Stimulated activated CD8-positive, alpha-beta memory T cell treated with anti-CD3 and anti-CD28 coated beads, Interleukin-15, amount 100 ng/mL, for 24 hours (primary cell): ENCODE results near the gene NUMA1.

Source experiments
- DNase-seq: peaks from one replicate; pipeline ENCODE4 v3.0.0-alpha.2; 2020; ENCODE audit warnings: low read depth

The NUMA1 gene

DNA sequence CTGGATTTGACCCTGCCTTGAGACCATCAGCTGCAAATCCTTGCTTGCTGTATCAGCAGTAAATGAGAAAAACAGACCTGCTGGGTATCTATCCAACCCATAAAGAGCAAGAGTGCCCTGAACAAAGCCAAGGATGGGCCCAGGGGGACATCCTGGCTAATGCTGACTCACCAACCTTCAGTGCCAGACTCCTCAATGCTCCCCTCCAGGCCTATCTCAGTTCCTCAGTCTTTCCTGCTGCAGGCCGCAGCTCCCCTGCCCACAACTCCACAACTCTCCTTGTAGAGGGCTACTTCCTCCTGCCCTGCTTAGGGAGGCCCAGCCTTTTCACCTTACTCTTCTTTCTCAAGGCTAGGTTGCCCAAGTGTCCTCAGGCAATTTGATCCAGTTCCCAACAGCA, 20.1 kb upstream of the NUMA1 start:
- DNase-seq = no peak

DNA sequence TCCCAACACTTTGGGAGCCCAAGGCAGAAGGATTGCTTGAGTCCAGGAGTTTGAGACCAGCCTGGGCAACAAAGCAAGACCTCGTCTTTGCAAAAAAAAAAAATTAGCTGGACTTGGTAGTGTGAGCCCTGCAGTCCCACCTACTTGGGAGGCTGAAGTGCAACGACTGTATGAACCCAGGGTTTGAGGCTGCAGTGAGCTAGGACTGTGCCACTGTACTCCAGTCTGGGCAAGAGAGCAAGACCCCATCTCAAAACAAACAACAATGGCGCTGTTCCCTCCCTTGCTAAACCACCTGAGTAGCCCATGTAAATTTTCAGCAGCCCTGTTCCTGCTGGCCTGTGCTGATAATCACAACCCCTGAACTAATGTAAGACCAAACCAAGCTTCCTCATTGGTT, 19.7 kb upstream of the NUMA1 start:
- no peak for DNase-seq

DNA sequence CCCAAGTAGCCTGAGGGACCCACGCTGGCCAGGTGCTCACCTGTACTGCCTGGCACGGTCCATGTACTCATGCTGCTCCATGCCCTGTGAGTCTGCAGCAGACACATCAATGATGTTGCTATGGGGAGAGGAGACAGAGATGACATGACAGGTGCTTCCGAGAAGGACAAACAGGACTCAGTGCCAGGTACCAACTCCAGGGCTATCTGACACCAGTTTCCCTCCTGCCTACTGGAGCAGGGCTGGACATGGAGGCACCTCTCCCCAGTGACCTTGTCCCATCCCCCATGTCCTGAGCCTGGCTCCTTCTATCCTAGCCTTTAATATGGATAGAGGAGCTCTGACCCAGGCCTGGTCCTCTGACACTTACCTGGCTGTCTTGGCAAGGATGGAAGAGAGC, 18.4 kb upstream of the NUMA1 start:
- DNase-seq = no peak

DNA sequence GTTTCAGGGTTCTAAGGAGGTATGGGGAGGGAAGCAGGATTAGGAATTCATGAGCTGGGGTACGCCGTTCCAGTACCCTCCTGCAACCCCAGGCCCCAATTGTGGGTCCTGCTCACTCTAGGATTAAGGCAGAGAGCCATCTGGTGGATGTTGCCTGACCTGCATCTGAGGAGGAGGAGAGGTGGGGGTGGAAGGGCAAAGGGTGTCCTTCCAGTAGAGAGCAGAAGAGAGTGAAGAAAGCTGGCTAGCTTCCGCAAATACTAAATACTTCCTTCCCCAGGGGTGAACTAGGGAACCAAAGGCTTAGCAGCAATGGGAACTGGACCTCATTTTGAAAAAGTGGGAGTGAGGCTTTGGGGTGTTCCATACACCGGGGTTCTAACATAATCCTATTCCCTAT, 10.9 kb upstream of the NUMA1 start:
- DNase-seq = no peak

DNA sequence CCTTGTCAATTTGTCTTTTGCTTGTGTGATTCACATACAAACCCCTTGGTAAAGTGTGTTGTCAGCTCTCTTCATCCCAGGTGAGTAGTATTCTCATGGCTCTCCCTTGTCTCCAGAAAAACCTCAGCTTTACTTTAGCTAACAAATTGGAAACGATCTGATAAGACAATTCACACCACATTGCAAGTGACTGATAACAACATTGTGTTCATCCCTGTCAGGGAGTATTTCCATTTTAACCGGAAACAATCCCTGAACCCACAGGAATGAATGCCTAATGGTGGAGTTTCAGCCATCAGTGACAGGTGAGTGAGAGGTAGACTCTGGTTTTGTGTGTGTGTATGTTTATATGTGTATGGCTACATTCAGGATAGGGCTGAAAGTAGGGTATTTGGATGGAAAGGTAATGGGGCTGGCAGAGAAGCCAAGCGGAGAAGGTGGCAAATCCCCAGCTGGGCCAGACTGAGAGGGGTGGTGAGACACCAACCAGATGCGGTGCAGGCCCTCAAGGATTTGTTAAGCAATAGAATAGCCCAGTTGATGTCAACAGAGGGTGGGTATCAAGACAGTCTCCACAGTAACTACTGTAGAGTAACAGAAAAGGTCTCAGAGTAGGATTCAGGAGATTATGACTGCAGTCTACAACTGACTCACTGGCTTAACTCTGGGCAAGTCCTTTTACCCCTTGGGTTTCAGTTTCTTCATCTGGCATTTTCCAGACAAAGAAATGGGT, 7.9 kb upstream of the NUMA1 start:
- no peak for DNase-seq

DNA sequence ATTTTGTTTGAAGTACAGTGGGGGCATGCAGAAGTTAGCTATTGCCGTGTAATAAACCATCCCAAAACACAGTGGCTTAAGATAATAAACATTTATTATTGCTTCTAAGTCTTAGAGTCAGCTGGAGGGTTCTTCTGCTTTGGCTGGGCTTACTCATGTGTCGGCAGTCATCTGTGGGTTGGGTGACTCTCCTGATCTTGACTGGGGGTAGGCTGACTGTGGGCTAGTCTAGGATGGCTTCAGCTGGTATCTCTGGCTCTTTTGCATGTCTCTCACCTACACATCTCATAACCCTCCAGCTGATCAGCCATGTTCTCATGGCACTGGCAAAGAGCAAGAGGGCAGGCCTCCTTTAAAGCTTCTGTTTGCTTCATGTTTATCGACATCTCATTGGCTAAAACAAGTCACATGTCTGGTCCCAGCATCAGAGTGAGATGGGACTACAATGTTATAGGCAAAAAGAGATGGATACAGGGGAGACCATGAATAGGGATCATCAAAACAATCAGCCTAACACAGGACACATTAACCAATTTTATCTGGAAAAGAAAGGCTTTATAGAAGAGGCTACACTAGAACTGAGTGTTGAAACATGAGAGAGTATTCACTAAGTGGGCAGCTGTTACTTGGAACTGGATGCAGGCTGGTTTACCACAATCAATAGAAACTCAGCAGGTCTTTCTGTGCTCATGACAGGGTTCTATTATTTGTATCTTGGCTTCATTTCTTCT, 5.4 kb upstream of the NUMA1 start:
- no peak for DNase-seq

DNA sequence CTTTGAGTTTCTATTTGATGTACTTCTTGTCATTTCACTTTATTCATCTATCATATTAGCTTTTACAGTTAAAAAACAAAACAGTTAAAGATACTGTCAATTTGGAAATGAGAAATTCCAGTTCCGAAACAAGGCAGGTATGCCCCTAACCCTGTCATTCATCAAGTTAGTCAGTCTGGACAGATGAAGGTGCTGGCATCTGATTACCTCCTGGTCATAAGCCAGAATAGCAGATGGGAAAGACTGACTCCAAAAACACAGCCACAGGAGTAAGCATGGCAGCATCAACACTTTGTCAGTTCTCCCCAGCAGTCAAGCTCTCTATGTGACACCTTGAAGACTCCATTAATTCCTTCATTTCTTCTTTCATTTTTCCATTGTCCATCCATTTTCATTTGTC, 4.6 kb upstream of the NUMA1 start:
- no peak for DNase-seq

DNA sequence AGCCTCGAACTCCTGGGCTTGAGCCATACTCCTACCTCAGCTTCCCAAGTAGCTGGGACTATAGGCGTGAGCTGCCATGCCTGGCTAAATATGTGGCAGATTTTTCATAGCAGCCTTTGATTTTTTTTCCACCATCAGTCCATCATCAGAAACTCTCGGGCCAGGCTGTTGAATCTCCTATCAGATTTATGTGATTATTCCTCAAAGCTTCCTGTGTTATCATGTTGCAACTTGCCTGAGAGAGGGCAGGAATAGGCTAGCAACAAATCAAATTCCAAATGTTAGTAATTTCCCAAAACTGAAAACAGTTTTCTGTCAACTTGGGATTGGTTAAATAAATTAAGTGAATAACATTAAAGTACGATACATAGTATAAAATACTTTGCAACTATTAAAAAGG, 3.7 kb upstream of the NUMA1 start:
- no peak for DNase-seq

DNA sequence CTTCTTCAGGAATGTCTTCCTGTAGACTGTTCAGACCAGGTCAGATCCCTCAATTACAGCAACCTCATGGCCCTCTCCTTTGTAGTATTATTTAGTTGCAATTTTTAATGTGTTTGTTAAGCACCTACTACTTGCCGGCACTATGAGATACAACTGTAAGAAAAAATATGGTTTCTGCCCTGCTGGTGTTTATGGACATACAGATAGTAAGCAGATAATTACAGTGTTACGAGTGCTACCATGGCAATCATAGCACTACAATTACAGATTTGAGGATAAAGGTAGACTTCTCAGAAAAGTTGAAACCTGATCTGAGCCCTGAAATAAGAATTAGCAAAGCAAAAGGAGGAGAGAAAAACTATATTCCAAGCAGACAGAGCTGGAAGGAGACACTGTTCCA, 3.1 kb upstream of the NUMA1 start:
- no peak for DNase-seq

DNA sequence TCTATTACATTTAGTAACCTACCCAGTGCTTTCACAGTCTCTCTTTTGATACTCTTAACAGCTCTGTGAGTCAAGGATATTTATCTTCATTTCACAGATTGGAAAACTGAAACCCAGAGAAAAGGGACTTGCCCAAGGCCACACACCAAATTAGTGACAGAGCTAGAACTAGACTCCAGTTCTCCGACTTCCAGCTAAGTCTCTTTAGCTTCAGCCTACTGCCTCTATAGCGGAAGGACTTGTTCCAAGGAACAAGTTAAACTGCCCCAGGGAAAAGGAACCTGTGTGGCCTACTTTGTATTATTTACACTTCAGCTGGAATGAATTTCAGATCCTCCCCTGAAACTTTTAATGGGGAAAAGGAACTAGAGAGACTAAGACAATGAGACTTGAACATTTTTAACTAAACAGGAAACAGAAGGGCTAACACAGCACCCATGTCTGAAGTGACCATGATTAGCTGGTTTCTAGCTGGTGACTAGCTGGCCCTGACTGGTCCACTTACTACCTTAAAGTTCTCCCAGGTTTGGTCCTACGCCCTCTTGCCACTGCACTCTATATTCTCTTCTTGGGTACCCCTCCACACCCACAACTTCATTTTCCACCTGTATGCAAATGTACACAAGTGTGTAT, 1.6 kb upstream of the NUMA1 start:
- DNase-seq = no peak

DNA sequence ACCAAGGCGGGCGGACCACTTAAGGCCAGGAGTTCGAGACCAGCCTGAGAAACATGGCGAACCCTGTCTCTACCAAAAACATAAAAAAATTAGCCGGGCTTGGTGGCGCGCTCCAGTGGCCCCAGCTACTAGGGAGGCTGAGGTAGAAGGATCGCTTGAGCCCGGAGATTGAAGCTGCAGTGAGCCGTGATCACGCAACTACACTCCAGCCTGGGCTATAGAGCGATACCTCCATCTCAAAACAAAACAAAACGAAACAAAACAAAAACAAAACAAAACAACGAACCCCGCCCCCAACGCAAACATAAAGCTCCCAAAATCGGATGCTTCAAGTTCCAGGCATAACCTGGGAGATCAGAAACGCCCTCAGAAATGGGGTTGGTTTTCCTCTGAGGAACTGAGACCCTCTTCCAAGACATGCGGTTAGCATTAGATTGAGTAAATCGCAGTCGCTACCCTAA, 872 bp upstream of the NUMA1 start:
- no peak for DNase-seq

DNA sequence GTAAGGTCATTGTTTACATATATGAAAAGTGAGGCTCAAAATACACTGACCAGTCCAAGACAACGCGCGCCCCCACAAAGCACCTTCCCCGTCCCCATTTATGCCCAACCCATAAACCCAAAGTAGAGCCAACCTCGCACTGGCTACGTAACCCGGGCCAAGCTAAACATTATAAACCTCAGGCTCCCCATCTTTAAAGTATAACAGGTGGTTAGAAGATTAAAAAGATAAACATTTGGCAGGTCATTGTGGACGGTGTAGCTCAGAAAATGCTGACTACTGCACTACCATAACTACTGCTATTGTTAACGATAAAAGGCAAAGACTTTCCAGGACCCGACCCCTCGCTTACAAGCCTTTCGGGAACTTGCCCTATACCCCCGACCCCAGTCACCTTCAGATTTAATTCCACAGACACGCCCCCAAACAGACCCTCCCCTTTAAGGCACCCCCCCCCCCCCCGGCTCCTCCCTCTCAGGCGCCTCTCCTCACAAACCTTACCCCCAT, 470 bp downstream of the NUMA1 start:
- DNase-seq = no peak

DNA sequence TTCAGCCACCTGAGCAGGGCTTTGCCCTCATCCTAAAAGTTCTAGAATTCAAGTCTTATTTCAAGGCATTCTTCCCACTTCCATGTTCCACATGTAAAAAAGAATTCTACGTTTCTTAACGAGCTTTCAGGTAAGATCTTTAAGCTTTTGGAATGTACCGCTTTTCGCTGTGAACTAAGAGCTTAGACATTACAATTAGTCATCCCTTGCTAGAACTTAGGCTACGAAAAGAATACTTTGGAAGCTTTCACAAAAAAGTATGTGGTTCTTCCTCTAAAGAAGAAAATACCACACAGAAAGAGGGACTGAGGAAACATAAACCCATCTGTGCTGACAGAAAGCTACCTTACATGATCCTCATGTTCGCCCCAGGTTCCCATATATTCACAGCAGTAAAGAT, 1.9 kb downstream of the NUMA1 start:
- DNase-seq = no peak

DNA sequence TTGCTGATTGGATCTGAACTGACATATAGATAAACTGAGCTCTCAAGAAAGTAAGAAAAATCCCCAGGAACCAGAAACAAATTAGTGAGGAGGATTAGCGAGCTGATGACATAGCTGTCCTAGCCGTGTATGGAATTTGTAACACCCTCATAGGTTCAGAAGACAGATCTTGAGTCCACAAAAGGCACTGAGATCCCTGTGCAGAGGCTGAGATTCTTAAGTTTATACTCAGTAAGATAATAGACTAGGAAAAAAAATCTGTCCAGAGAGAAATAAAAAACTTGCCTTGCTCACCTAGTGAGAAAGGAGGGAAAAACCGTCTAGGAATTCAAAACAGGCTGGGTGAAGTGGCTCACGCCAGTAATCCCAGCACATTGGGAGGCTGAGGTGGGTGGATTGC, 4.6 kb downstream of the NUMA1 start:
- no peak for DNase-seq

DNA sequence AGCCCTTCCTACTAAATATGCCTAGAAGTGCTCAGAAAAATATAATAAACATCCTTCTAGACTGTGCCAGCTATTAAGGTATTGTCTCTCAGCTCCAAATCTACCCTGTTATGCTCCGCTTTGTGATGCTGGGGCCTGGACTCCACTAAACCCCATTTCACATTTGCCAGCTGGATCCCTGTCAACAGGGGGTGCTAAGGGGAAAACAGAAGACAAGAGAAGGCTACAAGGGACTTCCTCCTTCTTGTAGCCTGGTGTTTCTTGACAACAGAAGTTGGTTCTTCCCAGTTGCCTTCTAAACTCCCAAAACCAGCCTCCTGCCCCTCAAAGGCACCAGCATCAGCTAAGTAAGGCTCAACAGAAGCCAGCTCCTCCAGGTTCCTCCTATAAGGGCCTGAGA, 5.2 kb downstream of the NUMA1 start:
- DNase-seq = no peak

DNA sequence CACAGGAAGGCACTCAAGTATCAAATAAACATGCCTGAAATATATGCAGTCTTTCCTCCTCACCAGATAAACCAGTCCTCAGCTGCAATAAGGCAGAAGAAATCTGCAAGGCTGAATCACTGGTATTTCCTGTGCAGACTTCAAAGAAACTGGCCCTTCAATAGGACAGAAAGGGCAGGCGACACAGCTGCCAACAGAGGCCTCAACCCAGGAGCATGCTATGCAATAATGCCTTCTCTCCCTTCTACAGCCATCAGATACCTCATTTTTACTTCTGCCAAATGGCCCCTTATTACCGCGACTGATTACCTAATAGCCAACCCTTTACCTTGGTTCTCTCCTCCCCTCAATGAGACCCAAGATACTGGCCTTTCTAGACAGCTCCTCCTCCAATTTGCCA, 8.0 kb downstream of the NUMA1 start:
- DNase-seq = no peak

DNA sequence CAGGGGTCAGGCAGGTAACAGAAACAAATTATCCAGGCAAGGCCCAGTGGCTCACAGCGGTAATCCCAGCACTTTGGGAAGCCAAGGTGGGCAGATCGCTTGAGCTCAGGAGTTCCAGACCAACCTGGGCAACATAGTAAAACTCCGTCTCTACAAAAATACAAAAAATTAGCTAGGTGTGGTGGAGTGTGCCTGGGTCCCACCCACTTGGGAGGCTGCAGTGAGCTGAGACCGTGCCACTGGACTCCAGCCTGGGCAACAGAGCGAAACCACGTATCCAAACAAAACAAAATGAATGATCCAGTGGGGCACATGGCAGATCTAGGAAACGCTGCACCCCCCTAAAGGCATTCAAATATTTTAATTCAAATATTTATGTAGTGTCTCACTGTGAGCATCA, 9.9 kb downstream of the NUMA1 start:
- DNase-seq = no peak

DNA sequence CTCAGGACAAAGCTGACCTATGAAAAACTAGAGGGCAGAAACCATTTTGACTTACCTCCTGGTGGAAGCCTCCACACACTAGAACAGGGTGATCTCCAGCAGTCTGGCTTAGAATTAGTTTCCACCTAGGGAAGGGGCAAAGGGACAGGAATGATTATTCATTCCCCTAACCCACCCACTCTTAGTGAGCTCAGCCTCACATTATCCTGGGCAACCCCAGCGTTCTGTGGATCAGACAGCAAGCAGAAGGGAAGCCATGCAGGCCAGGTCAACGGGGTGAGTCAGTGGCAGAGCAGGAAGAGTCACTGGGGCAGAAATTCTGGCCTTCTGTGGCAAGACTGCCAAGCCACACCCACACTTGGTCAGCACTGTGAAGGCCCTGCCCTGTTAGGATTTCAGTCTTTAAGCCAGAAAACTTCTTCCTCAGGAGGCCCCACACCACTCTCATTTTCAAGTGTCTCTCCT, 10.5 kb downstream of the NUMA1 start:
- DNase-seq = no peak

DNA sequence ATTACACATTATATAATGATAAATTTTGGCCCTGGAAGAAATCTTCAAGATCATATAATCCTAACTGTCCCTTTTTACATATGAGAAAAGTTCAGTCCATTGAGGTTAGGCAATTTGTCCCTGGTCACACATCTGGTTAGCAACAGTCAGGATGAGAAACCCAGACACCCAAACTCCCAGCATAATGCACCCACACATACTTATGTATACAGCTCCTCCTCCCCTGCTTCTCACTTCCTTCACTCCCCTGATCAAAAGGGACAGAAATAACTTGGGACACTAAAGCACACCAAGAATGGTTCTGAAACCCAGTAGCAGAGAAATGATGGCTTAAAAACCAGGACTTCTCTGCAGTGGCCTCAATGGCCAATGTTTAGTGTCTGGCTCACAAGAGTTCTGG, 11.1 kb downstream of the NUMA1 start:
- no peak for DNase-seq

DNA sequence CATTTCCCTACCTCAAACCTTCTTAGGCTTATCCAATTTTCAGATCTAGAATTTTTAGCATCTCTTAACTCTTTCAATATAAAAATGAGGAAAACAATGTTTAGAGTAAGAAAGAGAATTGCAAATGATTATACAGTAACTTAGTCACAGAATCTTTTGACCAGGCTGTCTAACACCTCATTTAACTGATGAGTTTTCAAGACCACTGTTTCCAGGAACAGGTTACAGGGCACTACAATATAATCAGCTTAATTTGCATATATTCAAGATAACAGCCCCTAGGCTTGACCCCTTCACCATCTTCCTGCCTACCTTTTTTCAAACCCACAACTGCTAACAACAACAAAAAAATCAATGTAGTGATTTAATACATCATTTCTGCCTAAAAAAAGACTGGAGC, 12.7 kb downstream of the NUMA1 start:
- DNase-seq = no peak

DNA sequence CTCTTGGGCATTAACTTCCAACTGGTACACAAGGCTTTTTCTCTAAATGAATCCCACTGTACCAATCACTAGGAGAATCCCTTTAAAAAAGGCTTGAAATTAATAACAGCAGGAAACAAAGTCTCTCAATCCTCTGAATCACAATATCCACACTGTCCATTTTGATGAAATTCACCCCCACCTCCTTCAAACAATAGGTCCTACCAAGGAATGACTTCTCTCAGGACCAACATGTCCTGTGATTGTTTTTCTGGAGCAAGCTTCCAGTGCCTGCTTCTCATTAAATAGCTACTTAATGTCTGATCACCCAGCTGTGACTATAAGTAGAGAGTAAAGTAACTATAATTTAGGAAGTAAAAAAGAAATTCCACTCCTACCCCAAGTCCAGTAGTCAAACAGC, 13.1 kb downstream of the NUMA1 start:
- no peak for DNase-seq

DNA sequence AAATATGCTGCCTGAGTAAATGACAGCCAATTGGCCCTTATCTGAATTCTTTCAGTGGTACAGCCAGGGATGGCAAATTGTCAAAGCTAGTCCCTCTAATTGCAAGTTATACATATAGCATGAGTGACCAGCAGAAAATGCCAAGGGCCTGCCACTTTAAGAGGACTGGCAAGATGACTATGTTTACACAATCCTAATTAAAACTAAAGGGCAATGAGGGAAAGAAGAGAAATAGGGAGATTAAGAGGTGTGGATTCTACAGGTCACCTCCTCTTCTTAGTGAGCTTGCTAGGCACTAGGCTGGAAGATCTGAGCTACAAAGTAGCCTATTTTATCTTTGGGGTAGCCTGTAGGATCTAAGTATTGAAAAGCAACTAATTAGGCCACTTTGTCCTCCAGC, 13.5 kb downstream of the NUMA1 start:
- DNase-seq = no peak

DNA sequence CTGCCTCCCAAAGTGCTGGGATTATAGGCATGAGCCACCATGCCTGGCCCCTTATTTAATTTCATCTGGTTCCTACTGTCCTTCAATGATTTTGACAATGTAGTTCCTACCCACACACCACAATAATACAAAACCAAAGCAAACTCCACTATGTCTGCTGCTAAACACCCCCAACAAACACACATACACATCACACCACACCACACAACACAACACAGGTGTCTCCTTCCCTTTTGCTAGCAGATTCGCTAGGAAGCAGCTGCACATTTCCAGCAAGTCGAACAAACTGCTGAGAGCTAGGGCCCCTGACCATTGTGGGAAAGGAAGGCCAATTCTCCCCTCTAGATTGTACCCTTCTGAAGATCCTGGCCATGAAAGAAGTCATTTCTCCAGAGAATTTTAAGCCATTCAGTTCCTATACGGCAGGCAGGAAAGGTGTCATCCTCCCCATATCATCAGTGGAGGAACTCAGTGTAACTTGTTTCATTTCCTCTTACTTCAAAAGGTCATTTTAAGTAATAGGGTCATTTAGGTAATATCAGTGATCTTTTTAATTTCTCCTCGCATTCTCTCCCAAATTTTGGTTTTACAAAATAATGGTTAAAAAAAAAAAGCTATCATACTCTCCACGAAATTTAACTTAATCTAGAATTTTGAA, 18.5 kb downstream of the NUMA1 start:
- no peak for DNase-seq
